BLaER1 (cell line): ENCODE results near the gene MFN2.
"Not testable (repeated sequence)": the region's sequence is repeated elsewhere in the genome, so short reads cannot be mapped to it uniquely, and the experiment has no call there.

Experiments used
- H3K27ac ChIP-seq: shearing (Covaris generic); formaldehyde crosslinking; 2 replicates; pipeline ENCODE4 v1.8.1; 2022
- H3K27me3 ChIP-seq: shearing (Covaris generic); formaldehyde crosslinking; 2 replicates; pipeline ENCODE4 v1.8.1; 2022
- H3K36me3 ChIP-seq: shearing (Covaris generic); formaldehyde crosslinking; 2 replicates; pipeline ENCODE4 v1.8.1; 2022
- H3K4me1 ChIP-seq: shearing (Covaris generic); formaldehyde crosslinking; 2 replicates; pipeline ENCODE4 v1.8.1; 2022
- H3K4me2 ChIP-seq: shearing (Covaris generic); formaldehyde crosslinking; 2 replicates; pipeline ENCODE4 v1.8.1; 2022
- H3K4me3 ChIP-seq: shearing (Covaris generic); formaldehyde crosslinking; 2 replicates; pipeline ENCODE4 v1.8.1; 2022
- H3K9ac ChIP-seq: shearing (Covaris generic); formaldehyde crosslinking; 2 replicates; pipeline ENCODE4 v1.8.1; 2022
- H3K9me3 ChIP-seq: shearing (Covaris generic); formaldehyde crosslinking; 2 replicates; pipeline ENCODE4 v1.8.1; 2022
- H4K20me1 ChIP-seq: shearing (Covaris generic); formaldehyde crosslinking; 2 replicates; pipeline ENCODE4 v1.8.1; 2022
- Cebpa-rat ChIP-seq: shearing (Covaris generic); IDR thresholded peaks from 2 replicates; pipeline ENCODE4 v1.8.1; 2022

MFN2 gene

GRCh38 chr1:12040457-12041051 lies 60.3 kb downstream of the MFN2 start:
- Histone ChIP-seq H4K20me1 (no peaks in the 10 kb centered on the region), H3K4me2 (peak overlapping the region; percentile 86), H3K36me3 (no peaks in the 10 kb centered on the region), H3K27ac (peak overlapping the region; percentile 65), H3K27me3 (no peaks in the 10 kb centered on the region), H3K4me1 (peaks cover 56% of the 10 kb centered on the region), H3K9ac (peak overlapping the region; percentile 48; the same call in 1 of the 2 replicates), H3K9me3 (no peaks in the 10 kb centered on the region), H3K4me3 (peak overlapping the region; percentile 26)
- no peak for TF ChIP-seq Cebpa-rat

- not testable (repeated sequence) for H3K27ac ChIP-seq, H3K27me3 ChIP-seq, H3K9ac ChIP-seq, H3K4me2 ChIP-seq, H3K4me3 ChIP-seq, H4K20me1 ChIP-seq, H3K36me3 ChIP-seq, H3K9me3 ChIP-seq
- peaks cover 55% of the 10 kb centered on the region for H3K4me1 ChIP-seq
Measured at GRCh38 chr1:12044187-12044877, 64.1 kb downstream of the MFN2 start.

- no peak for TF ChIP-seq Cebpa-rat
- Histone ChIP-seq H3K27ac (no peak overlapping the region), H3K27me3 (no peaks in the 10 kb centered on the region), H3K4me3 (no peak overlapping the region), H4K20me1 (no peaks in the 10 kb centered on the region), H3K4me2 (peak overlapping the region; percentile 83), H3K9ac (no peak overlapping the region), H3K36me3 (no peaks in the 10 kb centered on the region), H3K4me1 (peaks cover 37% of the 10 kb centered on the region), H3K9me3 (no peaks in the 10 kb centered on the region)
Measured at GRCh38 chr1:12046749-12047119, 66.5 kb downstream of the MFN2 start.

GRCh38 chr1:12047120-12047876 lies 67.1 kb downstream of the MFN2 start:
- H3K9ac ChIP-seq: no peak overlapping the region
- H3K9me3 ChIP-seq: no peaks in the 10 kb centered on the region
- no peaks in the 10 kb centered on the region for H3K36me3 ChIP-seq
- H4K20me1 ChIP-seq: no peaks in the 10 kb centered on the region
- H3K27me3 ChIP-seq: no peaks in the 10 kb centered on the region
- no peak overlapping the region for H3K27ac ChIP-seq
- H3K4me1 ChIP-seq: peaks cover 41% of the 10 kb centered on the region
- no peak for TF ChIP-seq Cebpa-rat
- peak overlapping the region; percentile 83 for H3K4me2 ChIP-seq
- no peak overlapping the region for H3K4me3 ChIP-seq

GRCh38 chr1:12048372-12048771 lies 68.1 kb downstream of the MFN2 start:
- Histone ChIP-seq H3K4me3 (no peak overlapping the region), H3K4me1 (peaks cover 51% of the 10 kb centered on the region), H3K9ac (no peak overlapping the region), H3K36me3 (no peaks in the 10 kb centered on the region), H3K4me2 (no peak overlapping the region), H3K9me3 (no peaks in the 10 kb centered on the region), H4K20me1 (no peaks in the 10 kb centered on the region), H3K27me3 (no peaks in the 10 kb centered on the region), H3K27ac (no peak overlapping the region)
- no peak for TF ChIP-seq Cebpa-rat

- H4K20me1 ChIP-seq: no peaks in the 10 kb centered on the region
- no peak for TF ChIP-seq Cebpa-rat
- H3K9ac ChIP-seq: no peak overlapping the region
- peaks cover 52% of the 10 kb centered on the region for H3K4me1 ChIP-seq
- no peaks in the 10 kb centered on the region for H3K36me3 ChIP-seq
- no peak overlapping the region for H3K4me3 ChIP-seq
- H3K9me3 ChIP-seq: no peaks in the 10 kb centered on the region
- H3K27me3 ChIP-seq: no peaks in the 10 kb centered on the region
- H3K27ac ChIP-seq: no peak overlapping the region
- H3K4me2 ChIP-seq: no peak overlapping the region
Measured at GRCh38 chr1:12049616-12050015, 69.4 kb downstream of the MFN2 start.

GRCh38 chr1:12051361-12051760 lies 71.1 kb downstream of the MFN2 start:
- Histone ChIP-seq H3K4me3 (no peak overlapping the region), H3K27ac (no peak overlapping the region), H3K27me3 (no peaks in the 10 kb centered on the region), H3K36me3 (no peaks in the 10 kb centered on the region), H3K4me2 (peak overlapping the region; percentile 79), H3K9me3 (no peaks in the 10 kb centered on the region), H3K4me1 (peaks cover 43% of the 10 kb centered on the region), H4K20me1 (no peaks in the 10 kb centered on the region), H3K9ac (no peak overlapping the region)
- TF ChIP-seq Cebpa-rat: no peak

- no peaks in the 10 kb centered on the region for H4K20me1 ChIP-seq
- H3K4me3 ChIP-seq: no peak overlapping the region
- peaks cover 35% of the 10 kb centered on the region for H3K4me1 ChIP-seq
- H3K27ac ChIP-seq: peak overlapping the region; percentile 69
- H3K9me3 ChIP-seq: no peaks in the 10 kb centered on the region
- H3K27me3 ChIP-seq: no peaks in the 10 kb centered on the region
- H3K9ac ChIP-seq: peak overlapping the region; percentile 59
- H3K36me3 ChIP-seq: no peaks in the 10 kb centered on the region
- H3K4me2 ChIP-seq: peak overlapping the region; percentile 79
- no peak for TF ChIP-seq Cebpa-rat
Measured at GRCh38 chr1:12052008-12052573, 71.8 kb downstream of the MFN2 start.

GRCh38 chr1:12052997-12053686 lies 72.9 kb downstream of the MFN2 start:
- H3K4me1 ChIP-seq: peaks cover 30% of the 10 kb centered on the region
- H3K36me3 ChIP-seq: no peaks in the 10 kb centered on the region
- peak overlapping the region; percentile 79; the same call in 1 of the 2 replicates for H3K4me2 ChIP-seq
- no peak for TF ChIP-seq Cebpa-rat
- H3K27ac ChIP-seq: no peak overlapping the region
- no peak overlapping the region for H3K4me3 ChIP-seq
- H3K27me3 ChIP-seq: no peaks in the 10 kb centered on the region
- H3K9me3 ChIP-seq: peaks cover 4% of the 10 kb centered on the region; the same call in 1 of the 2 replicates
- H3K9ac ChIP-seq: no peak overlapping the region
- H4K20me1 ChIP-seq: no peaks in the 10 kb centered on the region
